GM18498 (cell line): ENCODE results near the gene OR10K1.

ENCODE experiments used
- ATAC-seq: cut with Tn5 transposase; IDR thresholded peaks from one replicate; pipeline ENCODE4 v1.9.1; 2021; ENCODE audit warnings: mild to moderate bottlenecking, moderate library complexity; ENCODE audit not compliant: unreplicated experiment

The OR10K1 gene

GRCh38 chr1:158516966-158517365, 55.3 kb downstream of the OR10K1 start:
- ATAC-seq, result no peak
